ENCODE measurements around the gene IL4I1. TPM values are rescaled to one million over a fixed set of nuclear protein-coding genes. Genes with fewer than 3 reads are reported as not detected.

The IL4I1 gene
- total and polyA plus RNA-seq, 4 donors = 0.08 to 0.75 (median 0.23) TPM

DNA sequence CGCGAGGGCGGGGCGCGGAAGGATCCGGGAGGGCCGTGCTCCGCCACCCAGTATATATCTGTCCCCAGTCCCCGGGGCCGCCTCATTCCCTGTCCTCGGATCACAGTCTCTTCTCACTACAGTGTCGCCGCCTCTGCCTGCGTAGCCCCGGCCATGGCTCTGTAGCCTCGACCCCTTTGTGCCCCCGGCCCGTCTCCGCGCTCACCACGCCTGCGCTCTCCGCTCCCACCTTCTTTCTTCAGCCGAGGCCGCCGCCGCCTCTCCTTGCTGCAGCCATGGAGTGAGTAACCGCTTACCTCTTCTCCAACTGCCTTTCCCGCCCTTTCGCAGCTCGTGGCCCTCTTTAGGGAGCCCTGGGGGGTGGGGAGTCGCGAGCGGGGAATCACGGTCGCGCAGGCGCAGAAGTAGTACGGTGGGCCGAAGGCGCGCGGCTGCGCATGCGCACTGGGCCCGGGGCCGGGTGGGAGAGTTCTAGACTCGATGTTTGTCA lies 32.5 kb upstream of the IL4I1 start, which contains the start of the genes ATF5 and NUP62:
ATF5 (plus strand) TSS at position 85 of the 490 bp plus-strand sequence. CDS start 1,646 bp downstream, outside the sequence.
NUP62 (minus strand) TSS at position 384 of the 490 bp plus-strand sequence. CDS start 19,697 bp downstream, outside the sequence.
- Histone ChIP-seq H3K9ac (ENCODE audit: low read depth in 1 of 2, low read length in 2 of 2) (peak within 1 kb of the TSS; percentile 92 to 93), H3K27ac (ENCODE audit: low read depth in 1 of 2, low read length in 2 of 2) (peak within 1 kb of the TSS; percentile 93 to 96), H3K4me1 (ENCODE audit: control insufficient read depth in 4 of 4, insufficient read depth in 4 of 4, low read length in 3 of 4) (peaks cover 6 to 38% (median 20%) of the 10 kb centered on the region in 4 donors), H3K9me3 (ENCODE audit: control insufficient read depth in 4 of 4, low read length in 3 of 4) (no peaks in the 10 kb centered on the region), H3K36me3 (ENCODE audit: control insufficient read depth in 4 of 4, insufficient read depth in 3 of 4, low read depth in 1 of 4, low read length in 3 of 4) (peaks cover 3 to 17% (median 7%) of the 10 kb centered on the region in 4 donors), H3K4me3 (ENCODE audit: low read depth in 1 of 3, low read length in 3 of 3) (peak within 1 kb of the TSS; percentile 92 to 97 (median 95)), H3K27me3 (ENCODE audit: control insufficient read depth in 4 of 4, insufficient read depth in 4 of 4, low read length in 3 of 4) (no peaks in the 10 kb centered on the region)
- peak; percentile 93 for DNase-seq (ENCODE audit: low spot score)
- under 1% methylated on average over 48 of the region's 48 CpGs for WGBS
- peak; percentile 80 for TF ChIP-seq SP1 (IDR thresholded peaks at IDR 0.05)
- TF ChIP-seq FOXA1 (IDR thresholded peaks at IDR 0.05) = no peak
- no peak for TF ChIP-seq NR2F2 (IDR thresholded peaks at IDR 0.05)
- TF ChIP-seq, protein P1, sequence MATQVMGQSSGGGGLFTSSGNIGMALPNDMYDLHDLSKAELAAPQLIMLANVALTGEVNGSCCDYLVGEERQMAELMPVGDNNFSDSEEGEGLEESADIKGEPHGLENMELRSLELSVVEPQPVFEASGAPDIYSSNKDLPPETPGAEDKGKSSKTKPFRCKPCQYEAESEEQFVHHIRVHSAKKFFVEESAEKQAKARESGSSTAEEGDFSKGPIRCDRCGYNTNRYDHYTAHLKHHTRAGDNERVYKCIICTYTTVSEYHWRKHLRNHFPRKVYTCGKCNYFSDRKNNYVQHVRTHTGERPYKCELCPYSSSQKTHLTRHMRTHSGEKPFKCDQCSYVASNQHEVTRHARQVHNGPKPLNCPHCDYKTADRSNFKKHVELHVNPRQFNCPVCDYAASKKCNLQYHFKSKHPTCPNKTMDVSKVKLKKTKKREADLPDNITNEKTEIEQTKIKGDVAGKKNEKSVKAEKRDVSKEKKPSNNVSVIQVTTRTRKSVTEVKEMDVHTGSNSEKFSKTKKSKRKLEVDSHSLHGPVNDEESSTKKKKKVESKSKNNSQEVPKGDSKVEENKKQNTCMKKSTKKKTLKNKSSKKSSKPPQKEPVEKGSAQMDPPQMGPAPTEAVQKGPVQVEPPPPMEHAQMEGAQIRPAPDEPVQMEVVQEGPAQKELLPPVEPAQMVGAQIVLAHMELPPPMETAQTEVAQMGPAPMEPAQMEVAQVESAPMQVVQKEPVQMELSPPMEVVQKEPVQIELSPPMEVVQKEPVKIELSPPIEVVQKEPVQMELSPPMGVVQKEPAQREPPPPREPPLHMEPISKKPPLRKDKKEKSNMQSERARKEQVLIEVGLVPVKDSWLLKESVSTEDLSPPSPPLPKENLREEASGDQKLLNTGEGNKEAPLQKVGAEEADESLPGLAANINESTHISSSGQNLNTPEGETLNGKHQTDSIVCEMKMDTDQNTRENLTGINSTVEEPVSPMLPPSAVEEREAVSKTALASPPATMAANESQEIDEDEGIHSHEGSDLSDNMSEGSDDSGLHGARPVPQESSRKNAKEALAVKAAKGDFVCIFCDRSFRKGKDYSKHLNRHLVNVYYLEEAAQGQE (IDR thresholded peaks at IDR 0.05) = peak; percentile 96
- peak; percentile 3 to 17 for TF ChIP-seq RAD21 (IDR thresholded peaks at IDR 0.05)
- TF ChIP-seq RXRA (IDR thresholded peaks at IDR 0.05) = peak in 1 of 2 donors; percentile 57
- peak in 1 of 2 donors; percentile 10 for TF ChIP-seq HNF4A (conservative IDR thresholded peaks at IDR 0.05)
- peak; percentile 99 for TF ChIP-seq TAF1 (conservative IDR thresholded peaks at IDR 0.05)
- TF ChIP-seq YY1 (IDR thresholded peaks at IDR 0.05) = peak; percentile 62
- TF ChIP-seq, protein P2, sequence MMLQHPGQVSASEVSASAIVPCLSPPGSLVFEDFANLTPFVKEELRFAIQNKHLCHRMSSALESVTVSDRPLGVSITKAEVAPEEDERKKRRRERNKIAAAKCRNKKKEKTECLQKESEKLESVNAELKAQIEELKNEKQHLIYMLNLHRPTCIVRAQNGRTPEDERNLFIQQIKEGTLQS (IDR thresholded peaks at IDR 0.05) = peak; percentile 43
- peak; percentile 2 for TF ChIP-seq FOXA2 (IDR thresholded peaks at IDR 0.05)
- peak in 1 of 2 donors; percentile 52 for TF ChIP-seq EGR1 (IDR thresholded peaks at IDR 0.05; ENCODE audit: low read depth in 2 of 2)
- TF ChIP-seq, protein P3, sequence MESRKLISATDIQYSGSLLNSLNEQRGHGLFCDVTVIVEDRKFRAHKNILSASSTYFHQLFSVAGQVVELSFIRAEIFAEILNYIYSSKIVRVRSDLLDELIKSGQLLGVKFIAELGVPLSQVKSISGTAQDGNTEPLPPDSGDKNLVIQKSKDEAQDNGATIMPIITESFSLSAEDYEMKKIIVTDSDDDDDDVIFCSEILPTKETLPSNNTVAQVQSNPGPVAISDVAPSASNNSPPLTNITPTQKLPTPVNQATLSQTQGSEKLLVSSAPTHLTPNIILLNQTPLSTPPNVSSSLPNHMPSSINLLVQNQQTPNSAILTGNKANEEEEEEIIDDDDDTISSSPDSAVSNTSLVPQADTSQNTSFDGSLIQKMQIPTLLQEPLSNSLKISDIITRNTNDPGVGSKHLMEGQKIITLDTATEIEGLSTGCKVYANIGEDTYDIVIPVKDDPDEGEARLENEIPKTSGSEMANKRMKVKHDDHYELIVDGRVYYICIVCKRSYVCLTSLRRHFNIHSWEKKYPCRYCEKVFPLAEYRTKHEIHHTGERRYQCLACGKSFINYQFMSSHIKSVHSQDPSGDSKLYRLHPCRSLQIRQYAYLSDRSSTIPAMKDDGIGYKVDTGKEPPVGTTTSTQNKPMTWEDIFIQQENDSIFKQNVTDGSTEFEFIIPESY (IDR thresholded peaks at IDR 0.05) = no peak

DNA sequence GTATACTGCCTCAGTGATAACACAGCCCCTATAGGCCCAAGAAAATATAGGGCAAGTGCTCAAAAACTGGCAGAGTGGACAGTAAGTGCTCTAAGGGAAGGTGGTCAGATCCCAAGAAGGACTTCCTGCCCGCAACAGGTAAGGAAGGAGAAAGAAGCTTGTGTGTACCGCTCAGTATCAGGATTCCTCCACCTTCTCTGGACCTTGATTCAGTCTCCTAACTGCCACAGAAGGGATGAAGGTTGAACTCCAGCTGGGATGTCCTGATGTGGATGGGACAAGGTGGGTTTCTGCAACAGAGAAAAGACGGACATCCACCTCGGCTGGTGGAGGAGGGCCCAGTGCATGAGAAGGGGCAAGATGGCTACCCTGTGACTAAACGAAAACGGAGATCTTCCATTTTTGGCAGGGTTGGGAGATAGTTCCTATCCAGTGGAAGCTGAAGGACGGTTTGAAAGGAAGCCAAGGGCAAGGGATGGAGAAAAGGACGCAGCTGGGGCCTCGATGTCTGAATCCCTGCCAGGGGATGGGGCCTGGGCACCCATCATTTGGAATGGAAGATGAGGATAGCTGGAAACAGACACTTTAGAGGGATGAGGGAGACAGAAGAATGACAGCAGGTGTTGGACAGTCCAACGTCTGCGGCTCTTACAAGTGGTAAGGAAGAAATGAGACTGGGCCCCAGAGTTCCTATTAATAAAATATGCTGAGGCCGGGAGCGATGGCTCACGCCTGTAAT lies 31.0 kb upstream of the IL4I1 start:
- H3K4me1 ChIP-seq (ENCODE audit: control insufficient read depth in 4 of 4, insufficient read depth in 4 of 4, low read length in 3 of 4) = peaks cover 7 to 48% (median 26%) of the 10 kb centered on the region in 4 donors
- peak overlapping the region; percentile 93 to 96 for H3K27ac ChIP-seq (ENCODE audit: low read depth in 1 of 2, low read length in 2 of 2)
- 82% methylated on average over 14 of the region's 14 CpGs for WGBS
- H3K9me3 ChIP-seq (ENCODE audit: control insufficient read depth in 4 of 4, low read length in 3 of 4) = no peaks in the 10 kb centered on the region
- peaks cover under 1 to 14% (median 6%) of the 10 kb centered on the region in 4 donors for H3K36me3 ChIP-seq (ENCODE audit: control insufficient read depth in 4 of 4, insufficient read depth in 3 of 4, low read depth in 1 of 4, low read length in 3 of 4)
- H3K4me3 ChIP-seq (ENCODE audit: low read depth in 1 of 3, low read length in 3 of 3) = no peak overlapping the region
- no peak for DNase-seq (ENCODE audit: low spot score)
- no peak overlapping the region for H3K9ac ChIP-seq (ENCODE audit: low read depth in 1 of 2, low read length in 2 of 2)
- H3K27me3 ChIP-seq (ENCODE audit: control insufficient read depth in 4 of 4, insufficient read depth in 4 of 4, low read length in 3 of 4) = no peaks in the 10 kb centered on the region
- TF ChIP-seq, protein P4, sequence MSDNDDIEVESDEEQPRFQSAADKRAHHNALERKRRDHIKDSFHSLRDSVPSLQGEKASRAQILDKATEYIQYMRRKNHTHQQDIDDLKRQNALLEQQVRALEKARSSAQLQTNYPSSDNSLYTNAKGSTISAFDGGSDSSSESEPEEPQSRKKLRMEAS (IDR thresholded peaks at IDR 0.05) = no peak
- TF ChIP-seq, protein P5, sequence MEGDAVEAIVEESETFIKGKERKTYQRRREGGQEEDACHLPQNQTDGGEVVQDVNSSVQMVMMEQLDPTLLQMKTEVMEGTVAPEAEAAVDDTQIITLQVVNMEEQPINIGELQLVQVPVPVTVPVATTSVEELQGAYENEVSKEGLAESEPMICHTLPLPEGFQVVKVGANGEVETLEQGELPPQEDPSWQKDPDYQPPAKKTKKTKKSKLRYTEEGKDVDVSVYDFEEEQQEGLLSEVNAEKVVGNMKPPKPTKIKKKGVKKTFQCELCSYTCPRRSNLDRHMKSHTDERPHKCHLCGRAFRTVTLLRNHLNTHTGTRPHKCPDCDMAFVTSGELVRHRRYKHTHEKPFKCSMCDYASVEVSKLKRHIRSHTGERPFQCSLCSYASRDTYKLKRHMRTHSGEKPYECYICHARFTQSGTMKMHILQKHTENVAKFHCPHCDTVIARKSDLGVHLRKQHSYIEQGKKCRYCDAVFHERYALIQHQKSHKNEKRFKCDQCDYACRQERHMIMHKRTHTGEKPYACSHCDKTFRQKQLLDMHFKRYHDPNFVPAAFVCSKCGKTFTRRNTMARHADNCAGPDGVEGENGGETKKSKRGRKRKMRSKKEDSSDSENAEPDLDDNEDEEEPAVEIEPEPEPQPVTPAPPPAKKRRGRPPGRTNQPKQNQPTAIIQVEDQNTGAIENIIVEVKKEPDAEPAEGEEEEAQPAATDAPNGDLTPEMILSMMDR (IDR thresholded peaks at IDR 0.05; ENCODE audit: low read depth, low read length, missing input control) = no peak
- TF ChIP-seq RAD21 (IDR thresholded peaks at IDR 0.05) = no peak
- TF ChIP-seq, protein P3 (IDR thresholded peaks at IDR 0.05) = no peak
- no peak for TF ChIP-seq FOXA1 (IDR thresholded peaks at IDR 0.05)
- no peak for TF ChIP-seq EGR1 (IDR thresholded peaks at IDR 0.05; ENCODE audit: low read depth in 2 of 2)
- no peak for TF ChIP-seq JUND (IDR thresholded peaks at IDR 0.05)
- no peak for TF ChIP-seq HNF4G (IDR thresholded peaks at IDR 0.05)
- no peak for TF ChIP-seq TAF1 (conservative IDR thresholded peaks at IDR 0.05)
- no peak for TF ChIP-seq GABPA (IDR thresholded peaks at IDR 0.05 in 1 of 2, conservative IDR thresholded peaks at IDR 0.05 in 1 of 2)
- TF ChIP-seq NR2F2 (IDR thresholded peaks at IDR 0.05) = no peak

Measured in liver (tissue), 9 donors.